H9 (cell line): ENCODE results near the gene NFYC. TPM values are rescaled to one million over a fixed set of nuclear protein-coding genes. Genes with fewer than 3 reads are reported as not detected.

Source experiments
- DNase-seq: peaks from one replicate; pipeline ENCODE4 v3.0.0-alpha.2; 2017
- H2AFZ ChIP-seq: one replicate; pipeline ENCODE4 v1.6.1; 2013; ENCODE audit warnings: mild to moderate bottlenecking, low read length, control low read depth, moderate library complexity
- H2AK5ac ChIP-seq: 2 replicates; pipeline ENCODE4 v1.6.1; 2013; ENCODE audit warnings: low read length, control low read depth, mixed read lengths; ENCODE audit not compliant: insufficient read length
- H2BK120ac ChIP-seq: one replicate; pipeline ENCODE4 v1.6.1; 2013; ENCODE audit warnings: low read depth, mild to moderate bottlenecking, low read length, control low read depth, inconsistent platforms; ENCODE audit not compliant: poor library complexity, severe bottlenecking
- H2BK12ac ChIP-seq: 2 replicates; pipeline ENCODE4 v1.6.1; 2013; ENCODE audit warnings: low read length, control low read depth, mixed read lengths, low read depth; ENCODE audit not compliant: insufficient read length
- H2BK15ac ChIP-seq: 2 replicates; pipeline ENCODE4 v1.6.1; 2013; ENCODE audit warnings: low read depth, low read length, control low read depth
- H2BK20ac ChIP-seq: one replicate; pipeline ENCODE4 v1.6.1; 2013; ENCODE audit warnings: low read depth, mild to moderate bottlenecking, low read length, control low read depth, inconsistent platforms; ENCODE audit not compliant: poor library complexity, severe bottlenecking
- H2BK5ac ChIP-seq: 2 replicates; pipeline ENCODE4 v1.6.1; 2013; ENCODE audit warnings: low read length, control low read depth, mixed read lengths; ENCODE audit not compliant: insufficient read length
- H3K14ac ChIP-seq: 2 replicates; pipeline ENCODE4 v1.6.1; 2013; ENCODE audit warnings: low read length, control low read depth; ENCODE audit not compliant: insufficient read depth
- H3K18ac ChIP-seq: 2 replicates; pipeline ENCODE4 v1.6.1; 2013; ENCODE audit warnings: low read depth, mild to moderate bottlenecking, mixed read lengths, low read length, control low read depth; ENCODE audit not compliant: insufficient read length
- H3K23ac ChIP-seq: 2 replicates; pipeline ENCODE4 v1.6.1; 2013; ENCODE audit warnings: low read length, control low read depth, mixed read lengths, low read depth; ENCODE audit not compliant: insufficient read length
- H3K23me2 ChIP-seq: 2 replicates; pipeline ENCODE4 v1.6.1; 2013; ENCODE audit warnings: low read depth, mild to moderate bottlenecking, mixed read lengths, low read length, control low read depth; ENCODE audit not compliant: insufficient read length, poor library complexity, severe bottlenecking
- H3K27ac ChIP-seq: 2 replicates; pipeline ENCODE4 v1.5.1; 2013; ENCODE audit warnings: low read length, control low read depth, mixed read lengths, low read depth; ENCODE audit not compliant: insufficient read length
- H3K27me3 ChIP-seq: 2 replicates; pipeline ENCODE4 v1.6.1; 2013; ENCODE audit warnings: low read length, control low read depth, inconsistent platforms; ENCODE audit not compliant: insufficient read depth
- H3K4ac ChIP-seq: 2 replicates; pipeline ENCODE4 v1.6.1; 2013; ENCODE audit warnings: low read depth, mild to moderate bottlenecking, control low read depth, inconsistent platforms, low read length, moderate library complexity
- H3K4me1 ChIP-seq: 2 replicates; pipeline ENCODE4 v1.6.1; 2013; ENCODE audit warnings: low read length, control low read depth, inconsistent platforms; ENCODE audit not compliant: insufficient read depth
- H3K4me2 ChIP-seq: 2 replicates; pipeline ENCODE4 v1.6.1; 2013; ENCODE audit warnings: low read length, control low read depth, mixed read lengths; ENCODE audit not compliant: insufficient read length, insufficient read depth
- H3K56ac ChIP-seq: 2 replicates; pipeline ENCODE4 v1.6.1; 2013; ENCODE audit warnings: low read depth, mild to moderate bottlenecking, mixed read lengths, low read length, control low read depth; ENCODE audit not compliant: insufficient read length
- H3K79me1 ChIP-seq: 2 replicates; pipeline ENCODE4 v1.6.1; 2013; ENCODE audit warnings: low read depth, mild to moderate bottlenecking, moderate library complexity, low read length, control low read depth, inconsistent platforms; ENCODE audit not compliant: insufficient read depth, poor library complexity, severe bottlenecking
- H3K79me2 ChIP-seq: 2 replicates; pipeline ENCODE4 v1.6.1; 2013; ENCODE audit warnings: low read length, control low read depth, inconsistent platforms; ENCODE audit not compliant: insufficient read depth
- H3K9ac ChIP-seq: 2 replicates; pipeline ENCODE4 v1.6.1; 2013; ENCODE audit warnings: low read length, control low read depth, mixed read lengths; ENCODE audit not compliant: insufficient read length; ENCODE audit errors: extremely low read depth
- H3K9me3 ChIP-seq: one replicate; pipeline ENCODE4 v1.6.1; 2013; ENCODE audit warnings: low read depth, low read length, inconsistent platforms; ENCODE audit not compliant: control insufficient read depth
- H3T11ph ChIP-seq: one replicate; pipeline ENCODE4 v1.6.1; 2013; ENCODE audit warnings: mild to moderate bottlenecking, low read length, control low read depth, inconsistent platforms
- H4K20me1 ChIP-seq: one replicate; pipeline ENCODE4 v1.6.1; 2013; ENCODE audit not compliant: control insufficient read depth, insufficient read length, insufficient read depth
- H4K5ac ChIP-seq: 2 replicates; pipeline ENCODE4 v1.6.1; 2013; ENCODE audit warnings: low read depth, mild to moderate bottlenecking, mixed read lengths, low read length, control low read depth; ENCODE audit not compliant: insufficient read length
- H4K8ac ChIP-seq: replicated peaks from 2 replicates; pipeline ENCODE4 v1.6.1; 2013; ENCODE audit warnings: low read length, control low read depth, mixed read lengths, low read depth; ENCODE audit not compliant: insufficient read length
- H4K91ac ChIP-seq: 2 replicates; pipeline ENCODE4 v1.6.1; 2013; ENCODE audit warnings: low read depth, mild to moderate bottlenecking, moderate library complexity, mixed read lengths, low read length, control low read depth; ENCODE audit not compliant: insufficient read length
- H3K27ac Mint-ChIP-seq, 3 experiments: 2 replicates in 2 of 3; 3 replicates in 1 of 3; pipeline ENCODE4 v1.8.0; 2020 to 2021; ENCODE audit warnings: mixed read lengths in 3 of 3, mild to moderate bottlenecking in 1 of 3, moderate library complexity in 1 of 3
- H3K27me3 Mint-ChIP-seq: 2 replicates; pipeline ENCODE4 v1.8.0; 2021; ENCODE audit warnings: low read depth, mild to moderate bottlenecking, moderate library complexity, mixed read lengths
- H3K36me3 Mint-ChIP-seq, 3 experiments: 2 replicates in 2 of 3; 3 replicates in 1 of 3; pipeline ENCODE4 v1.8.0; 2020 to 2021; ENCODE audit warnings: low read depth in 3 of 3, mixed read lengths in 3 of 3; ENCODE audit not compliant: insufficient read depth in 1 of 3
- H3K4me1 Mint-ChIP-seq, 2 experiments: 2 replicates each; pipeline ENCODE4 v1.8.0; 2020; ENCODE audit warnings: mixed read lengths in 2 of 2
- H3K4me3 Mint-ChIP-seq, 2 experiments: 2 replicates in 1 of 2; 3 replicates in 1 of 2; pipeline ENCODE4 v1.8.0; 2020 to 2021; ENCODE audit warnings: mild to moderate bottlenecking in 2 of 2, mixed read lengths in 2 of 2, moderate library complexity in 1 of 2
- H3K9me3 Mint-ChIP-seq, 2 experiments: 2 replicates in 1 of 2; 3 replicates in 1 of 2; pipeline ENCODE4 v1.8.0; 2020; ENCODE audit warnings: mild to moderate bottlenecking in 2 of 2, mixed read lengths in 2 of 2, moderate library complexity in 1 of 2
- WGBS: extraction: QIAGEN DNeasy Blood & Tissue Kit; methylation state at CpG from one replicate; pipeline ENCODE4 v1.1.7; 2013; ENCODE audit warnings: missing lambda C conversion rate, low lambda C conversion rate, mixed read lengths; ENCODE audit not compliant: insufficient read length; ENCODE audit errors: extremely low coverage; 5-methylcytosine and 5-hydroxymethylcytosine counted together
- total RNA-seq: library from RNA; stranded (reverse); gene quantifications from 2 replicates; pipeline ENCODE4 v1.2.1, GENCODE V29; 2021
- TF ChIP-seq, protein P1 (sequence below): fragments of 200-600 bp; sonication (generic); conservative IDR thresholded peaks from 3 replicates; pipeline ENCODE4 v1.8.0; 2021; ENCODE audit warnings: antibody characterized with exemption, mild to moderate bottlenecking

The NFYC gene
- total RNA-seq, 1 experiment from 2014 or later, result 54.7 TPM

DNA sequence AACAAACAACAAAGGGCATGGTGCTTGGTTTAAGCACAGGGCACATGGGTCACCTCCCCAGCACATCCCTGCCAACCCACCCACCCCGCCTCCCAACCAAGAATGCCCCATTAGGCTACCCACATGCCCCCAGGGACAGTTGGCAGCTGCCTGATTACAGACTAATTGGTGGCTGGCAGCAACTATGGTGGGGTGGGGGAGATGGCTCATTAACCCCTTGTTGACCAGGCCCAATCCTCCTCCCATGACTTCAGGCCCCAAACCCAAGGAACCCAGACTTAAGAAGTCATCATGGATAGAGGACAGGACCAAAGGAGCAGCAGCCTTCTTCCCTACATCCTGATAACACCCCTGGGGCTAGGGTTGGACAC lies 27.4 kb upstream of the NFYC start:
- H3K4me1 Mint-ChIP-seq, result peaks cover 20 to 41% of the 10 kb centered on the region in 2 experiments
- no peak overlapping the region; a peak in 1 of 7 replicates for H3K27ac Mint-ChIP-seq

More for the DNA sequence above, 27.4 kb upstream of the NFYC start:
- Histone ChIP-seq H2AK5ac (no peak overlapping the region), H3K23me2 (no peaks in the 10 kb centered on the region), H3K79me1 (no peaks in the 10 kb centered on the region), H3K4ac (no peak overlapping the region), H2BK15ac (no peak overlapping the region), H3K79me2 (no peaks in the 10 kb centered on the region), H2BK12ac (no peak overlapping the region), H4K20me1 (no peaks in the 10 kb centered on the region), H2BK5ac (no peak overlapping the region), H2BK120ac (no peak overlapping the region), H4K8ac (no peak overlapping the region), H3K56ac (no peak overlapping the region), H3K23ac (no peak overlapping the region), H3K27ac (no peak overlapping the region), H3K14ac (no peak overlapping the region), H3K27me3 (no peaks in the 10 kb centered on the region), H3K4me1 (peaks cover 5% of the 10 kb centered on the region; the same call in 1 of the 2 replicates), H3K9ac (no peak overlapping the region), H3K9me3 (no peaks in the 10 kb centered on the region), H2AFZ (no peak overlapping the region), H3T11ph (no peak overlapping the region), H3K4me2 (peak overlapping the region; percentile 50), H3K18ac (no peak overlapping the region), H4K91ac (no peak overlapping the region), H4K5ac (no peak overlapping the region), H2BK20ac (no peak overlapping the region)
- TF ChIP-seq, protein P1, sequence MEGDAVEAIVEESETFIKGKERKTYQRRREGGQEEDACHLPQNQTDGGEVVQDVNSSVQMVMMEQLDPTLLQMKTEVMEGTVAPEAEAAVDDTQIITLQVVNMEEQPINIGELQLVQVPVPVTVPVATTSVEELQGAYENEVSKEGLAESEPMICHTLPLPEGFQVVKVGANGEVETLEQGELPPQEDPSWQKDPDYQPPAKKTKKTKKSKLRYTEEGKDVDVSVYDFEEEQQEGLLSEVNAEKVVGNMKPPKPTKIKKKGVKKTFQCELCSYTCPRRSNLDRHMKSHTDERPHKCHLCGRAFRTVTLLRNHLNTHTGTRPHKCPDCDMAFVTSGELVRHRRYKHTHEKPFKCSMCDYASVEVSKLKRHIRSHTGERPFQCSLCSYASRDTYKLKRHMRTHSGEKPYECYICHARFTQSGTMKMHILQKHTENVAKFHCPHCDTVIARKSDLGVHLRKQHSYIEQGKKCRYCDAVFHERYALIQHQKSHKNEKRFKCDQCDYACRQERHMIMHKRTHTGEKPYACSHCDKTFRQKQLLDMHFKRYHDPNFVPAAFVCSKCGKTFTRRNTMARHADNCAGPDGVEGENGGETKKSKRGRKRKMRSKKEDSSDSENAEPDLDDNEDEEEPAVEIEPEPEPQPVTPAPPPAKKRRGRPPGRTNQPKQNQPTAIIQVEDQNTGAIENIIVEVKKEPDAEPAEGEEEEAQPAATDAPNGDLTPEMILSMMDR, result no peak
- no CpG with 5 or more reads among the region's 1 CpG for WGBS
- peaks cover 11% of the 10 kb centered on the region for H3K27me3 Mint-ChIP-seq
- H3K36me3 Mint-ChIP-seq, result no peaks in the 10 kb centered on the region
- no peak for DNase-seq
- peak overlapping the region; percentile 80 to 89 for H3K4me3 Mint-ChIP-seq
- no peaks in the 10 kb centered on the region for H3K9me3 Mint-ChIP-seq
